Measurements from ENCODE around the gene FUT8.

GRCh38 chr14:65552724-65553123 is 140.2 kb downstream of the FUT8 start:
- TF ChIP-seq CTCF (IDR thresholded peaks at IDR 0.05) (no peak), EZH2 (IDR thresholded peaks at IDR 0.05; ENCODE audit: borderline replicate concordance, insufficient read depth, low read depth, low read length, poor library complexity, severe bottlenecking) (no peak)
